SU-DHL-6 (cell line): ENCODE data around the gene ISCA1.
"Not testable (repeated sequence)": the region's sequence is repeated elsewhere in the genome, so short reads cannot be mapped to it uniquely, and the experiment has no call there.

Source experiments
- H2AFZ ChIP-seq: fragments of 200-600 bp; sonication (generic); 2 replicates; pipeline ENCODE4 v1.6.1; 2014; ENCODE audit warnings: low read depth, mild to moderate bottlenecking, moderate library complexity, mixed read lengths, antibody characterized with exemption, low read length; ENCODE audit not compliant: severe bottlenecking
- H3F3A ChIP-seq: fragments of 200-600 bp; shearing (Covaris generic); 2 replicates; pipeline ENCODE4 v1.6.0; 2016; ENCODE audit warnings: antibody characterized with exemption, mild to moderate bottlenecking; ENCODE audit not compliant: insufficient read depth
- H3K27ac ChIP-seq: fragments of 200-600 bp; sonication (generic); 2 replicates; pipeline ENCODE4 v1.5.1; 2016; ENCODE audit warnings: low read depth, mild to moderate bottlenecking, low read length, moderate library complexity, mixed read lengths
- H3K27me3 ChIP-seq: fragments of 200-600 bp; sonication (generic), shearing (Covaris generic); 2 replicates; pipeline ENCODE4 v1.6.0; 2014; ENCODE audit warnings: mild to moderate bottlenecking, low read length
- H3K36me3 ChIP-seq: fragments of 200-600 bp; sonication (generic); 2 replicates; pipeline ENCODE4 v1.6.1; 2014; ENCODE audit warnings: mild to moderate bottlenecking, low read length, mixed read lengths
- H3K4me2 ChIP-seq: fragments of 300-600, 200-600 bp; shearing (Covaris generic), sonication (generic); 2 replicates; pipeline ENCODE4 v1.6.0; 2014; ENCODE audit warnings: low read length, low read depth, mild to moderate bottlenecking; ENCODE audit not compliant: poor library complexity, severe bottlenecking
- H3K4me3 ChIP-seq: fragments of 200-600 bp; sonication (generic); 2 replicates; pipeline ENCODE4 v1.5.1; 2014; ENCODE audit warnings: antibody characterized with exemption, low read length, mild to moderate bottlenecking, mixed read lengths; ENCODE audit not compliant: insufficient read depth, poor library complexity, severe bottlenecking
- H3K79me2 ChIP-seq: fragments of 200-600 bp; sonication (generic); 2 replicates; pipeline ENCODE4 v1.6.1; 2014; ENCODE audit warnings: mild to moderate bottlenecking, low read length, moderate library complexity; ENCODE audit not compliant: insufficient read depth
- H3K9ac ChIP-seq: fragments of 200-600 bp; sonication (generic); 2 replicates; pipeline ENCODE4 v1.7.0; 2014; ENCODE audit warnings: mild to moderate bottlenecking, low read length
- H3K9me2 ChIP-seq: fragments of 200-600 bp; sonication (generic); replicated peaks from 2 replicates; pipeline ENCODE4 v1.6.1; 2014; ENCODE audit warnings: low read length; ENCODE audit not compliant: insufficient read depth
- H3K9me3 ChIP-seq: fragments of 200-600 bp; sonication (generic); 2 replicates; pipeline ENCODE4 v1.6.1; 2014; ENCODE audit warnings: low read length, mixed read lengths; ENCODE audit not compliant: insufficient read depth
- H4K20me1 ChIP-seq: fragments of 200-600 bp; sonication (generic); 2 replicates; pipeline ENCODE4 v1.6.1; 2014; ENCODE audit warnings: low read depth, mild to moderate bottlenecking, antibody characterized with exemption, low read length, moderate library complexity, mixed read lengths
- CTCF ChIP-seq: fragments of 200-600 bp; sonication (generic); IDR thresholded peaks from one replicate; pipeline ENCODE4 v1.5.1; 2017; ENCODE audit warnings: antibody characterized with exemption, mild to moderate bottlenecking, low read length, moderate library complexity; ENCODE audit not compliant: insufficient read depth, poor library complexity, severe bottlenecking
- EZH2phosphoT487 ChIP-seq: fragments of 200-600 bp; sonication (generic), shearing (Covaris generic); conservative IDR thresholded peaks from 2 replicates; pipeline ENCODE4 v1.6.1; 2018; ENCODE audit warnings: mild to moderate bottlenecking, antibody characterized with exemption, low read length, moderate library complexity, mixed read lengths

Gene ISCA1

DNA sequence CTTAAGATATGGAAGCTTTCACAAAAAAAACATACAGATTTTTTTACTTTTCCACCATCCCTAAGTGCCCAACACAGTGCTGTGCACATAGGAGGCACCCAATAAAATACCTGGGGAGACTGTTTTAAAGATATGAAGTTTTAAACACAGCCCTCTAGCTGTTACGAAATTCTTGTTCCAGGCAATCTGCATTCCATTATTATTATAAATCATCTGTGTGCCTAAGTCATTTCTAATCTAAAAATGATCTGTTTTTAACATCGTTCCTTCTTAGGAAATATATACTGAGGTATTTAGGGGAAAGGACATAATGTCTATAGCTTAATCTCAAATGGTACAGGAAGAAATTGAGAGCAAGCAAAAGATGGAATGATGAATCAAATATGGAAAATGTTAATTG is 32.7 kb upstream of the ISCA1 start:
- peaks cover 66% of the 10 kb centered on the region for H3K36me3 ChIP-seq
- H3K27ac ChIP-seq = no peak overlapping the region
- no peaks in the 10 kb centered on the region for H4K20me1 ChIP-seq
- no peaks in the 10 kb centered on the region for H3K9me3 ChIP-seq
- no peaks in the 10 kb centered on the region for H3K79me2 ChIP-seq
- no peak overlapping the region for H3K4me3 ChIP-seq
- H3K9ac ChIP-seq = no peak overlapping the region
- H3K9me2 ChIP-seq = no peaks in the 10 kb centered on the region
- H2AFZ ChIP-seq = no peak overlapping the region
- H3F3A ChIP-seq = no peaks in the 10 kb centered on the region
- no peaks in the 10 kb centered on the region for H3K27me3 ChIP-seq
- TF ChIP-seq CTCF (no peak), EZH2phosphoT487 (no peak)
- no peak overlapping the region for H3K4me2 ChIP-seq

GRCh38 chr9:86312959-86313358 is 30.6 kb upstream of the ISCA1 start:
- not testable (repeated sequence) for H3K79me2 ChIP-seq, H3K27me3 ChIP-seq, H4K20me1 ChIP-seq

DNA sequence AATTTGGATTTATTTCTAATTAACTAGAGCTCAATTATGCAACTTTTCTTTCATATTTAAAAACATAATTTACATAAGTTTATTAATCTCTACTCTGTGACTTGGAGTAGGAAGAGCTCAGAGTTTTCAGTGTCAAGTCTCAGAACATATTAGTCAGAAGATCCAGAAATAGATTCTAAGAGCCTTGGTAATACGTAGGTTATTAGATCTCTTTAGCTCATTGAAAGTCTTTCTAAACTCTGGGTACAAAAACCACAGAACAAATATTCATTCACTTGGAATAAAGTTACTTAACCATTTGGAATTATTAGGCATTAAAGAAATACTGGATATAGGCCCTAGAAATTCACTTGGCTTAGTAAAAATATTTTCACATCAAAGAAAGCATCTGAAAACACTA is 26.3 kb upstream of the ISCA1 start:
- no peaks in the 10 kb centered on the region for H3K79me2 ChIP-seq
- H3K4me2 ChIP-seq = no peak overlapping the region
- no peaks in the 10 kb centered on the region for H3K9me2 ChIP-seq
- H3K36me3 ChIP-seq = peaks cover 52% of the 10 kb centered on the region
- H3K27ac ChIP-seq = no peak overlapping the region
- no peak overlapping the region for H3K9ac ChIP-seq
- no peaks in the 10 kb centered on the region for H3K27me3 ChIP-seq
- TF ChIP-seq EZH2phosphoT487 (no peak), CTCF (no peak)
- H3K9me3 ChIP-seq = no peaks in the 10 kb centered on the region
- H3K4me3 ChIP-seq = no peak overlapping the region
- H3F3A ChIP-seq = no peaks in the 10 kb centered on the region
- no peaks in the 10 kb centered on the region for H4K20me1 ChIP-seq
- no peak overlapping the region for H2AFZ ChIP-seq

More at GRCh38 chr9:86312959-86313358, 30.6 kb upstream of the ISCA1 start:
- not testable (repeated sequence) for H3K9me3 ChIP-seq, H3K4me3 ChIP-seq, H3K4me2 ChIP-seq, H3K9me2 ChIP-seq, H3K9ac ChIP-seq, H3K27ac ChIP-seq, H2AFZ ChIP-seq, H3F3A ChIP-seq
- H3K36me3 ChIP-seq = peaks cover 67% of the 10 kb centered on the region

DNA sequence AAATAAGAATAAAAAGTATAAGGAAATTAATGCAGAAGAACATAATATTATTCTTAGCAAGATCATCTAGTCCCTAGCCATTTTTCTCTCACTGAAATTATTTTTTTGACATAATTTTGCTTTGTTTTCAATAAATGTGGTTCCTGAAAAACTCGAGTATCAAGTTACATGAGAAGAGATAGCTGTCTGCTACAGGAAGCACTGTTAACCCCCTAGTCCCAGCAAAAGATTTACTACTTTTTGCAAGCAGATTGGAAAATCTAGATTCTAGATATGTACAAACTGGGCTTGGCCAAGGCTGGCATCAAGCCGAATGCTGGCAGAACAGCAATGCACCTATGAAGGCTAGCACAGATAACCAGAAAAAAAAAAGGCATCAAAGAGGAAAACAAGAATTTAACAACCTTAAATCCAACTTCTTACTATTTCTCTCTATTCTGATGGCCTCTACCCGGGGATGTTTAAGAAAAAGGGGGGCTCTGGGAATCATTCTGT is 21.9 kb upstream of the ISCA1 start:
- Histone ChIP-seq H3K4me2 (no peak overlapping the region), H2AFZ (no peak overlapping the region), H3K4me3 (no peak overlapping the region), H3K27me3 (no peaks in the 10 kb centered on the region), H3K27ac (no peak overlapping the region), H3K36me3 (peaks cover 72% of the 10 kb centered on the region), H3F3A (no peaks in the 10 kb centered on the region), H3K9ac (no peak overlapping the region), H3K9me3 (no peaks in the 10 kb centered on the region), H4K20me1 (no peaks in the 10 kb centered on the region), H3K79me2 (no peaks in the 10 kb centered on the region), H3K9me2 (no peaks in the 10 kb centered on the region)
- TF ChIP-seq CTCF = no peak
- no peak for TF ChIP-seq EZH2phosphoT487
